Transverse colon (tissue), 4 donors: Measurements from ENCODE around the gene DGKE. TPM values are rescaled to one million over a fixed set of nuclear protein-coding genes. Genes with fewer than 3 reads are reported as not detected.

Source experiments
- DNase-seq: peaks from one replicate; pipeline ENCODE4 v3.0.0-alpha.2; 2019
- H3K27ac ChIP-seq, 4 donors: fragments of 200-600 bp; sonication (generic); 2 replicates each; pipeline ENCODE4 v1.5.1; 2016 to 2018; ENCODE audit warnings: inconsistent platforms in 4 of 4
- H3K27me3 ChIP-seq: fragments of 200-600 bp; sonication (generic); 2 replicates; pipeline ENCODE4 v1.5.1; 2017; ENCODE audit warnings: inconsistent platforms
- H3K36me3 ChIP-seq, 4 donors: fragments of 200-600 bp; sonication (generic); 2 replicates each; pipeline ENCODE4 v1.5.1; 2017 to 2019; ENCODE audit warnings: inconsistent platforms in 4 of 4
- H3K4me1 ChIP-seq, 4 donors: fragments of 200-600 bp; sonication (generic); 2 replicates each; pipeline ENCODE4 v1.5.1; 2017 to 2020; ENCODE audit warnings: inconsistent platforms in 4 of 4
- H3K4me3 ChIP-seq, 4 donors: fragments of 200-600 bp; sonication (generic); 1 replicate in 1 of 4; 2 replicates in 3 of 4; pipeline versions ENCODE4 v1.5.1 to v1.6.1; 2017 to 2019; ENCODE audit warnings: inconsistent platforms in 4 of 4
- H3K9me3 ChIP-seq, 2 donors: fragments of 200-600 bp; sonication (generic); 2 replicates each; pipeline ENCODE4 v1.5.1; 2017 to 2019; ENCODE audit warnings: inconsistent platforms in 2 of 2
- CTCF ChIP-seq, 5 experiments: fragments of 200-600 bp in 3 of 5; fragments of 450-650 bp in 2 of 5; sonication (generic) in 3 of 5; IDR thresholded peaks; 1 replicate in 2 of 5; 2 replicates in 3 of 5; pipeline ENCODE4 v1.5.1; 2016 to 2017; ENCODE audit warnings: antibody characterized with exemption in 5 of 5, inconsistent platforms in 3 of 5, mild to moderate bottlenecking in 2 of 5, moderate library complexity in 1 of 5
- EP300 ChIP-seq: sonication (generic); formaldehyde crosslinking; IDR thresholded peaks from one replicate; pipeline ENCODE4 v1.6.1; 2017; ENCODE audit warnings: antibody characterized with exemption, low read depth
- POLR2A ChIP-seq: fragments of 450-650 bp; IDR thresholded peaks from one replicate; pipeline ENCODE4 v1.6.1; 2016; ENCODE audit warnings: antibody characterized with exemption, mild to moderate bottlenecking, moderate library complexity
- POLR2AphosphoS5 ChIP-seq, 3 donors: sonication (generic); formaldehyde crosslinking; IDR thresholded peaks; one replicate each; pipeline ENCODE4 v1.6.1; 2016; ENCODE audit warnings: antibody characterized with exemption in 3 of 3
- WGBS, 2 donors: methylation state at CpG; one replicate each; pipeline ENCODE4 v1.1.5; 2018; ENCODE audit warnings: low coverage in 1 of 2; 5-methylcytosine and 5-hydroxymethylcytosine counted together
- in situ Hi-C, 4 donors: fragments of 200-750 bp; cut with MboI; loops; one replicate each; pipeline versions ENCODE4 v1.15.0 to v1.15.1; 2017; ENCODE audit warnings: low sequenced_read_pairs in 3 of 4, low pct_ligation_motif_present in 1 of 4, low pct_unique_long_range_greater_than_20kb in 1 of 4
- intact Hi-C: fragments of 100-400 bp; cut with DNase I; formaldehyde crosslinking; loops from one replicate; pipeline ENCODE4 v1.15.1; 2023; ENCODE audit warnings: low total_unique reads
- total RNA-seq, 4 donors: library from RNA; depleted of rRNA; stranded (reverse); fragments of >200 nt; gene quantifications; one replicate each; pipeline ENCODE4 v1.1.0, GENCODE V29; 2016

Gene DGKE
- total RNA-seq, 4 donors from 2014 or later: 2.6 to 35.9 (median 11.4) TPM

- no peak for TF ChIP-seq EP300
- no peak for TF ChIP-seq POLR2AphosphoS5 (IDR thresholded peaks at IDR 0.05)
- TF ChIP-seq CTCF (IDR thresholded peaks at IDR 0.05): no peak
- no peak for TF ChIP-seq POLR2A
- peaks cover 0 to 49% (median 29%) of the 10 kb centered on the region in 4 donors for H3K36me3 ChIP-seq
- H3K27me3 ChIP-seq: no peaks in the 10 kb centered on the region
- WGBS, 2 donors: 95% methylated on average over 3 to 7 of the region's 7 CpGs
- peaks cover 0 to 8% (median 4%) of the 10 kb centered on the region in 4 donors for H3K4me1 ChIP-seq
- no peak for DNase-seq
- intact Hi-C loops (no loop called here), in situ Hi-C loops (no loop called here)
- H3K27ac ChIP-seq: no peak overlapping the region
- no peaks in the 10 kb centered on the region for H3K9me3 ChIP-seq
- H3K4me3 ChIP-seq: no peak overlapping the region
Observed at GRCh38 chr17:56899403-56899802, 65.5 kb downstream of the DGKE start.

- H3K36me3 ChIP-seq: peaks cover 0 to 62% (median 27%) of the 10 kb centered on the region in 4 donors
- WGBS, 2 donors: 90% methylated on average over 4 of the region's 4 CpGs; no CpG with 5 or more reads in 1 of the 2 donors
- intact Hi-C loops: no loop called here
Observed at GRCh38 chr17:56902348-56902747, 68.4 kb downstream of the DGKE start.

GRCh38 chr17:56903560-56903959, 69.6 kb downstream of the DGKE start:
- DNase-seq: no peak
- Histone ChIP-seq H3K9me3 (no peaks in the 10 kb centered on the region), H3K27ac (no peak overlapping the region), H3K27me3 (no peaks in the 10 kb centered on the region), H3K36me3 (peaks cover 0 to 70% (median 29%) of the 10 kb centered on the region in 4 donors), H3K4me1 (peaks cover 0 to 8% (median 2%) of the 10 kb centered on the region in 4 donors), H3K4me3 (no peak overlapping the region)
- TF ChIP-seq EP300 (no peak), POLR2AphosphoS5 (IDR thresholded peaks at IDR 0.05) (no peak), CTCF (IDR thresholded peaks at IDR 0.05) (no peak), POLR2A (no peak)
- intact Hi-C loops (no loop called here), in situ Hi-C loops (no loop called here)
- WGBS, 2 donors: 94 to 97% methylated on average over 4 to 5 of the region's 5 CpGs

More at GRCh38 chr17:56902348-56902747, 68.4 kb downstream of the DGKE start:
- no peak for DNase-seq
- Histone ChIP-seq H3K27ac (no peak overlapping the region), H3K9me3 (no peaks in the 10 kb centered on the region), H3K27me3 (no peaks in the 10 kb centered on the region), H3K4me3 (no peak overlapping the region), H3K4me1 (peaks cover 0 to 3% (median 1%) of the 10 kb centered on the region in 4 donors)
- TF ChIP-seq CTCF (IDR thresholded peaks at IDR 0.05): no peak
- in situ Hi-C loops: no loop called here

GRCh38 chr17:56908001-56908542, 74.1 kb downstream of the DGKE start:
- 62 to 63% methylated on average over 4 to 9 of the region's 9 CpGs for WGBS, 2 donors
- peak in 1 of 3 donors; percentile 26 for TF ChIP-seq POLR2AphosphoS5 (IDR thresholded peaks at IDR 0.05)
- TF ChIP-seq POLR2A: no peak
- Histone ChIP-seq H3K9me3 (no peaks in the 10 kb centered on the region), H3K4me1 (peaks cover 5 to 51% (median 37%) of the 10 kb centered on the region in 4 donors), H3K27me3 (no peaks in the 10 kb centered on the region), H3K4me3 (no peak overlapping the region), H3K36me3 (peaks cover 0 to 48% (median 20%) of the 10 kb centered on the region in 4 donors), H3K27ac (peak overlapping the region; percentile 14 to 60 (median 22))
- peak; percentile 76 for DNase-seq
- in situ Hi-C loops: no loop called here
- intact Hi-C loops: no loop called here
